H1 (cell line): ENCODE data around the gene SH2D4B. TPM values are rescaled to one million over a fixed set of nuclear protein-coding genes. Genes with fewer than 3 reads are reported as not detected.
A peak's percentile ranks its signal among the peaks of the same experiment; 100 is the strongest.

Source experiments
- CTCF ChIA-PET: fragments of 300-600 bp; sonication (Branson Sonifier 250); formaldehyde crosslinking; loops from one replicate; lab custom pipeline; 2021; ENCODE audit not compliant: partially characterized antibody; lab: Charles Lee
- POLR2A ChIA-PET: fragments of 300-600 bp; sonication (Branson Sonifier 250); formaldehyde crosslinking; loops from one replicate; lab custom pipeline; 2021; ENCODE audit warnings: inconsistent platforms; ENCODE audit not compliant: partially characterized antibody; lab: Charles Lee
- DNase-seq, 2 experiments: peaks; one replicate each; pipeline versions ENCODE4 v3.0.0 to v3.0.0-alpha.2; 2010 to 2022; ENCODE audit warnings: low spot score in 2 of 2, low read depth in 1 of 2, mixed read lengths in 1 of 2
- FAIRE-seq: peaks from 2 replicates; lab custom pipeline; 2011; peaks lifted over from hg19 to GRCh38; lab: Jason Lieb, UNC
- H2AFZ ChIP-seq: 2 replicates; pipeline ENCODE4 v1.8.1; 2012; ENCODE audit warnings: low read length, inconsistent platforms
- H2AK5ac ChIP-seq: 2 replicates; pipeline ENCODE4 v1.6.1; 2013; ENCODE audit warnings: low read depth, low read length
- H2BK120ac ChIP-seq: replicated peaks from 2 replicates; pipeline ENCODE3; 2013; ENCODE audit warnings: low read depth, low read length, inconsistent platforms
- H2BK12ac ChIP-seq: 2 replicates; pipeline ENCODE4 v1.6.1; 2013; ENCODE audit warnings: low read depth, low read length
- H2BK15ac ChIP-seq: 2 replicates; pipeline ENCODE4 v1.6.1; 2013; ENCODE audit warnings: low read length
- H2BK20ac ChIP-seq: 2 replicates; pipeline ENCODE4 v1.6.1; 2013; ENCODE audit warnings: low read length
- H2BK5ac ChIP-seq: 2 replicates; pipeline ENCODE4 v1.6.1; 2013; ENCODE audit warnings: low read depth, low read length
- H3K14ac ChIP-seq: 2 replicates; pipeline ENCODE4 v1.6.1; 2013; ENCODE audit warnings: inconsistent platforms; ENCODE audit not compliant: insufficient read length
- H3K18ac ChIP-seq: 2 replicates; pipeline ENCODE4 v1.6.1; 2013; ENCODE audit warnings: low read length; ENCODE audit errors: extremely low read depth
- H3K23ac ChIP-seq: 2 replicates; pipeline ENCODE4 v1.6.1; 2013; ENCODE audit warnings: inconsistent platforms; ENCODE audit not compliant: insufficient read length
- H3K23me2 ChIP-seq: 2 replicates; pipeline ENCODE4 v1.6.1; 2013; ENCODE audit warnings: low read depth, low read length
- H3K27ac ChIP-seq: 2 replicates; pipeline ENCODE4 v1.6.1; 2011; ENCODE audit warnings: low read depth, low read length, inconsistent platforms
- H3K27me3 ChIP-seq, 4 experiments: replicated peaks in 1 of 4; 1 replicate in 1 of 4; 2 replicates in 3 of 4; pipeline versions ENCODE4 v1.6.1 to v1.8.1; 2011 to 2013; ENCODE audit warnings: low read length in 3 of 4, mild to moderate bottlenecking in 3 of 4, inconsistent platforms in 2 of 4, mixed read lengths in 2 of 4, moderate library complexity in 1 of 4; ENCODE audit not compliant: control insufficient read depth in 3 of 4, insufficient read depth in 3 of 4; ENCODE audit errors: extremely low read depth in 1 of 4
- H3K36me3 ChIP-seq, 4 experiments: 2 replicates each; pipeline versions ENCODE4 v1.6.1 to v1.8.1; 2011 to 2013; ENCODE audit warnings: mild to moderate bottlenecking in 4 of 4, low read length in 3 of 4, moderate library complexity in 2 of 4, control low read depth in 1 of 4, inconsistent platforms in 1 of 4; ENCODE audit not compliant: insufficient read depth in 4 of 4, control insufficient read depth in 2 of 4
- H3K4ac ChIP-seq: replicated peaks from 2 replicates; pipeline ENCODE3; 2013; ENCODE audit warnings: low read length, low read depth, mixed read lengths, inconsistent platforms; ENCODE audit not compliant: insufficient read length
- H3K4me1 ChIP-seq, 4 experiments: replicated peaks in 1 of 4; 1 replicate in 1 of 4; 2 replicates in 3 of 4; pipeline versions ENCODE4 v1.6.1 to v1.8.1; 2011 to 2013; ENCODE audit warnings: low read length in 3 of 4, inconsistent platforms in 2 of 4, mixed read lengths in 1 of 4; ENCODE audit not compliant: insufficient read depth in 4 of 4, control insufficient read depth in 3 of 4
- H3K4me2 ChIP-seq, 2 experiments: 2 replicates each; pipeline versions ENCODE4 v1.6.1 to v1.8.1; 2011 to 2013; ENCODE audit warnings: low read depth in 2 of 2, low read length in 2 of 2, control low read depth in 1 of 2, inconsistent platforms in 1 of 2, mild to moderate bottlenecking in 1 of 2; ENCODE audit not compliant: insufficient read depth in 1 of 2
- H3K4me3 ChIP-seq, 4 experiments: fragments of 200-600, 300-600 bp in 1 of 4; sonication (generic), shearing (Covaris generic), sonication (Bioruptor Twin) in 1 of 4; 2 replicates each; pipeline versions ENCODE4 v1.5.1 to v1.8.1; 2011 to 2016; ENCODE audit warnings: low read length in 4 of 4, low read depth in 3 of 4, control low read depth in 2 of 4, inconsistent platforms in 2 of 4, mild to moderate bottlenecking in 2 of 4, mixed read lengths in 1 of 4, moderate library complexity in 1 of 4; ENCODE audit not compliant: insufficient read depth in 2 of 4; ENCODE audit errors: extremely low read depth in 1 of 4
- H3K56ac ChIP-seq: replicated peaks from 2 replicates; pipeline ENCODE3; 2013; ENCODE audit warnings: low read depth, mild to moderate bottlenecking, mixed read lengths, low read length, inconsistent platforms; ENCODE audit not compliant: insufficient read length
- H3K79me1 ChIP-seq: 2 replicates; pipeline ENCODE4 v1.6.1; 2013; ENCODE audit warnings: low read depth, low read length, control low read depth
- H3K79me2 ChIP-seq, 2 experiments: 2 replicates each; pipeline versions ENCODE4 v1.6.1 to v1.8.1; 2012 to 2013; ENCODE audit warnings: low read length in 2 of 2, mild to moderate bottlenecking in 2 of 2, inconsistent platforms in 1 of 2; ENCODE audit not compliant: insufficient read depth in 2 of 2, control insufficient read depth in 1 of 2
- H3K9ac ChIP-seq, 4 experiments: replicated peaks in 1 of 4; 1 replicate in 1 of 4; 2 replicates in 3 of 4; pipeline versions ENCODE4 v1.6.1 to v1.8.1; 2011 to 2013; ENCODE audit warnings: low read depth in 3 of 4, low read length in 3 of 4, control low read depth in 2 of 4, mild to moderate bottlenecking in 2 of 4, moderate library complexity in 2 of 4, inconsistent platforms in 1 of 4; ENCODE audit errors: extremely low read depth in 1 of 4
- H3K9me3 ChIP-seq, 2 experiments: 2 replicates each; pipeline versions ENCODE4 v1.6.1 to v1.8.1; 2012 to 2013; ENCODE audit warnings: mild to moderate bottlenecking in 2 of 2, moderate library complexity in 2 of 2, control low read depth in 1 of 2, inconsistent platforms in 1 of 2, low read depth in 1 of 2, low read length in 1 of 2, mixed read lengths in 1 of 2; ENCODE audit not compliant: insufficient read depth in 2 of 2
- H4K20me1 ChIP-seq, 2 experiments: replicated peaks in 1 of 2; 2 replicates each; pipeline versions ENCODE3 to v1.8.1; 2011 to 2013; ENCODE audit warnings: inconsistent platforms in 2 of 2, low read length in 2 of 2, mild to moderate bottlenecking in 1 of 2; ENCODE audit not compliant: insufficient read depth in 2 of 2, control insufficient read depth in 1 of 2
- H4K5ac ChIP-seq: 2 replicates; pipeline ENCODE4 v1.6.1; 2013; ENCODE audit warnings: low read length, low read depth, mixed read lengths, inconsistent platforms; ENCODE audit not compliant: insufficient read length
- H4K8ac ChIP-seq: 2 replicates; pipeline ENCODE4 v1.8.0; 2013; ENCODE audit warnings: mild to moderate bottlenecking, moderate library complexity, low read length, inconsistent platforms; ENCODE audit not compliant: insufficient read depth; ENCODE audit errors: extremely low read depth
- H4K91ac ChIP-seq: replicated peaks from 2 replicates; pipeline ENCODE3; 2013; ENCODE audit warnings: low read length, mixed read lengths, inconsistent platforms; ENCODE audit not compliant: insufficient read length
- BCL11A ChIP-seq, 2 experiments: IDR thresholded peaks; one replicate each; pipeline ENCODE4 v1.6.1; 2011; ENCODE audit warnings: low read depth in 2 of 2, low read length in 2 of 2, mild to moderate bottlenecking in 2 of 2
- CREB1 ChIP-seq: IDR thresholded peaks from 2 replicates; pipeline ENCODE4 v1.6.1; 2012; ENCODE audit warnings: inconsistent platforms
- CTBP2 ChIP-seq: IDR thresholded peaks from 2 replicates; pipeline ENCODE4 v1.7.0; 2011; ENCODE audit warnings: borderline replicate concordance, mild to moderate bottlenecking, moderate library complexity, mixed read lengths, low read length; ENCODE audit not compliant: insufficient read depth, insufficient read length
- EZH2 ChIP-seq: fragments of 200-600 bp; sonication (generic); IDR thresholded peaks from 2 replicates; pipeline ENCODE4 v1.7.1; 2012; ENCODE audit warnings: low read depth, mild to moderate bottlenecking, moderate library complexity, low read length, inconsistent platforms; ENCODE audit not compliant: severe bottlenecking
- GTF2F1 ChIP-seq: IDR thresholded peaks from 2 replicates; pipeline ENCODE4 v1.6.1; 2012; ENCODE audit warnings: low read depth, low read length, improper control_type of control experiment, borderline replicate concordance
- PHF8 ChIP-seq: fragments of 200-600 bp; sonication (generic); conservative IDR thresholded peaks from 2 replicates; pipeline ENCODE4 v1.7.1; 2012; ENCODE audit warnings: low read depth, mild to moderate bottlenecking, inconsistent platforms, low read length, moderate library complexity
- POLR2AphosphoS5 ChIP-seq: IDR thresholded peaks from 2 replicates; pipeline ENCODE4 v1.6.1; 2011; ENCODE audit warnings: low read depth, low read length
- POU5F1 ChIP-seq: IDR thresholded peaks from 2 replicates; pipeline ENCODE4 v1.6.1; 2011; ENCODE audit warnings: low read depth, mild to moderate bottlenecking, low read length, moderate library complexity
- RNF2 ChIP-seq: fragments of 200-900, 300-1000 bp; sonication (generic); IDR thresholded peaks from 2 replicates; pipeline ENCODE4 v1.7.1; 2016; ENCODE audit warnings: borderline replicate concordance, low read depth, mild to moderate bottlenecking, antibody characterized with exemption, low read length; ENCODE audit not compliant: poor library complexity, severe bottlenecking; ENCODE audit errors: missing control alignments
- SAP30 ChIP-seq: fragments of 300-600 bp; sonication (generic); IDR thresholded peaks from 2 replicates; pipeline ENCODE4 v1.7.1; 2012; ENCODE audit warnings: low read length, moderate library complexity, mild to moderate bottlenecking, inconsistent platforms; ENCODE audit not compliant: insufficient read depth, insufficient replicate concordance
- TAF7 ChIP-seq: optimal IDR thresholded peaks from 2 replicates; pipeline ENCODE3; 2011; ENCODE audit warnings: low read depth, mild to moderate bottlenecking, inconsistent platforms, low read length, moderate library complexity, borderline replicate concordance
- WGBS, 2 experiments: shearing (Covaris generic) in 1 of 2; methylation state at CpG; one replicate each; pipeline versions ENCODE4 v1.1.6 to v1.1.7; 2013 to 2015; ENCODE audit warnings: low lambda C conversion rate in 2 of 2, mixed read lengths in 2 of 2, inconsistent platforms in 1 of 2, low coverage in 1 of 2, missing lambda C conversion rate in 1 of 2; ENCODE audit not compliant: insufficient replicate concordance in 2 of 2, insufficient coverage in 1 of 2, insufficient read length in 1 of 2; ENCODE audit errors: extremely low coverage in 1 of 2, missing lambda C conversion rate in 1 of 2; 5-methylcytosine and 5-hydroxymethylcytosine counted together
- polyA plus RNA-seq, 7 experiments: library from polyadenylated mRNA; depleted of rRNA in 3 of 7; stranded (reverse) in 5 of 7; unstranded in 2 of 7; fragments of >200 nt in 5 of 7; fragments of 200-250 nt in 2 of 7; gene quantifications; 1 replicate in 5 of 7; 2 replicates in 1 of 7; 4 replicates in 1 of 7; pipeline versions ENCODE4 v1.2.1 to v1.2.3, GENCODE V29; 2011 to 2013; ENCODE audit warnings: missing spikeins in 2 of 7, mixed read lengths in 2 of 7
- total RNA-seq: library from RNA; stranded (reverse); fragmentation: NEBNext Ultra II Directional; extraction: Animal tissue kit (Norgen Biotek cat#: 25700); gene quantifications from 2 replicates; pipeline ENCODE4 v1.2.1, GENCODE V29; 2021
- TF ChIP-seq, protein P1 (sequence below): IDR thresholded peaks from 2 replicates; pipeline ENCODE4 v1.6.1; 2012; ENCODE audit warnings: inconsistent platforms

The SH2D4B gene
- total and polyA plus RNA-seq, 2 of the 8 experiments (the other 6 are each of a cell fraction or from before 2014, with no cell fraction given) = 0.06 to 0.13 TPM

DNA sequence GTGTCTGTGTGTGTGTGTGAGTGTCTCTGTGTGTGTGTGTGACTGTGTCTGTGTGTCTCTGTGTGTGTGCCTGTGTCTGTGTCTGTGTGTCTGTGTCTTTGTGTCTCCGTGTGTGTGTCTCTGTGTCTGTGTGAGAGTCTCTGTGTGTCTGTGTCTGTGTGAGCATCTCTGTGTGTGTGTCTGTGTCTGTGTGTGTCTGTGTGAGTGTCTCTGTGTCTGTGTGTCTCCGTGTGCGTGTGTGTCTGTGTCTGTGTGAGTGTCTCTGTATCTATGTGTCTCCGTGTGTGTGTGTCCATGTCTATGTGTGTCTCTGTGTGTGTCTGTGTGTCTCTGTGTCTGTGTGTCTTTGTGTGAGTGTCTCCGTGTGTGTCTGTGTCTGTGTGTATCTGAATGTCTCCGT is 120.4 kb downstream of the SH2D4B start:
- no peak overlapping the region; the same call in 1 of the 2 replicates for H2BK5ac ChIP-seq
- peak overlapping the region; percentile 99 for H3K56ac ChIP-seq
- POLR2A ChIA-PET = no interaction called here
- H3K79me1 ChIP-seq = no peaks in the 10 kb centered on the region
- peak overlapping the region; percentile 48 for H4K8ac ChIP-seq
- H2BK15ac ChIP-seq = no peak overlapping the region; the same call in 1 of the 2 replicates
- peaks cover 0 to 4% of the 10 kb centered on the region in 2 experiments; a peak in 1 of 4 replicates for H3K79me2 ChIP-seq
- H3K9ac ChIP-seq = no peak overlapping the region
- no peak overlapping the region for H2BK20ac ChIP-seq
- peaks cover 15 to 18% of the 10 kb centered on the region in 2 experiments; a peak in 3 of 4 replicates for H3K9me3 ChIP-seq
- no peak overlapping the region for H3K14ac ChIP-seq
- H2BK120ac ChIP-seq = no peak overlapping the region
- H3K23me2 ChIP-seq = peaks cover 23% of the 10 kb centered on the region; the same call in 1 of the 2 replicates
- no peaks in the 10 kb centered on the region for H4K20me1 ChIP-seq
- DNase-seq (no peak), FAIRE-seq (no peak)
- H3K4ac ChIP-seq = no peak overlapping the region
- H4K91ac ChIP-seq = no peak overlapping the region
- CTCF ChIA-PET = interaction anchor here (1.0 kb wide), 1 partner anchor 59 kb away, joined by 3 read pairs; no protein-coding TSS in a partner anchor
- H3K4me3 ChIP-seq = no peak overlapping the region
- WGBS, 2 experiments = 91% methylated on average over 6 of the region's 6 CpGs; no CpG with 5 or more reads in 1 of the 2 experiments
- H4K5ac ChIP-seq = no peak overlapping the region
- no peak overlapping the region for H3K23ac ChIP-seq
- no peaks in the 10 kb centered on the region for H3K36me3 ChIP-seq
- H3K4me1 ChIP-seq = 0 out of 7 replicates have a peak, but pooled peaks cover 0 to 2% (median under 1%) of the 10 kb centered on the region in 4 experiments
- no peak overlapping the region for H3K27ac ChIP-seq
- no peak overlapping the region; the same call in 1 of the 2 replicates for H2AK5ac ChIP-seq
- no peak overlapping the region for H2AFZ ChIP-seq
- H3K27me3 ChIP-seq = peaks cover 0 to 2% (median 0%) of the 10 kb centered on the region in 4 experiments; a peak in 1 of 7 replicates
- H2BK12ac ChIP-seq = no peak overlapping the region
- H3K4me2 ChIP-seq = no peak overlapping the region
- H3K18ac ChIP-seq = no peak overlapping the region
- TF ChIP-seq BCL11A (IDR thresholded peaks at IDR 0.05; ENCODE audit: low read depth in 2 of 2, low read length in 2 of 2) (no peak), CTBP2 (no peak), TAF7 (no peak), POU5F1 (no peak), PHF8 (no peak), CREB1 (no peak), SAP30 (no peak), POLR2AphosphoS5 (no peak), RNF2 (no peak), EZH2 (no peak), GTF2F1 (no peak)
- TF ChIP-seq, protein P1, sequence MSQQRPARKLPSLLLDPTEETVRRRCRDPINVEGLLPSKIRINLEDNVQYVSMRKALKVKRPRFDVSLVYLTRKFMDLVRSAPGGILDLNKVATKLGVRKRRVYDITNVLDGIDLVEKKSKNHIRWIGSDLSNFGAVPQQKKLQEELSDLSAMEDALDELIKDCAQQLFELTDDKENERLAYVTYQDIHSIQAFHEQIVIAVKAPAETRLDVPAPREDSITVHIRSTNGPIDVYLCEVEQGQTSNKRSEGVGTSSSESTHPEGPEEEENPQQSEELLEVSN = no peak
